GM12801 (cell line): ENCODE results near the gene KANSL1.

Experiments
- TF ChIP-seq, protein P1 (sequence below): IDR thresholded peaks from one replicate; pipeline ENCODE4 v1.5.1; 2011; ENCODE audit warnings: control low read depth; ENCODE audit not compliant: insufficient read length; ENCODE audit errors: extremely low read depth

Gene KANSL1

DNA sequence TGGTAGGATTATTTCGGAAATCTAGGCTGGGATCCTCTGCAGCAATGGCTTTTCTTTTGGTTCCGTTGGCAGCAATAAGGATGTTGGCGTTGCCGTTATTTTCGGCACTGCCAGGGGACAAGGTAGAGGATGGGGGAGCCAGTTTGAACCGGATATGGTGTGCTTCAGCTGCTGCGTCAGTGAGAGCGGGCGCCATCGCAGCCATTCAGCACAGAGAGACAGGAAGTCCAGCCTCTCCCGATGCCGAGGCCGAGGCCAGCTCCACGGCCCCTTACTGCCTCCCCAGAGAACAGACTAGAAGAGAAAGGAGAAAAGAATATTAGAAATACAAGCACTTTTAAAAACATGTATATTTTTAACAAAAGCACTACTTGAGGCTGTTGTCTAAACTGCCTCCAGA lies 21.3 kb downstream of the KANSL1 start:
- TF ChIP-seq, protein P1, sequence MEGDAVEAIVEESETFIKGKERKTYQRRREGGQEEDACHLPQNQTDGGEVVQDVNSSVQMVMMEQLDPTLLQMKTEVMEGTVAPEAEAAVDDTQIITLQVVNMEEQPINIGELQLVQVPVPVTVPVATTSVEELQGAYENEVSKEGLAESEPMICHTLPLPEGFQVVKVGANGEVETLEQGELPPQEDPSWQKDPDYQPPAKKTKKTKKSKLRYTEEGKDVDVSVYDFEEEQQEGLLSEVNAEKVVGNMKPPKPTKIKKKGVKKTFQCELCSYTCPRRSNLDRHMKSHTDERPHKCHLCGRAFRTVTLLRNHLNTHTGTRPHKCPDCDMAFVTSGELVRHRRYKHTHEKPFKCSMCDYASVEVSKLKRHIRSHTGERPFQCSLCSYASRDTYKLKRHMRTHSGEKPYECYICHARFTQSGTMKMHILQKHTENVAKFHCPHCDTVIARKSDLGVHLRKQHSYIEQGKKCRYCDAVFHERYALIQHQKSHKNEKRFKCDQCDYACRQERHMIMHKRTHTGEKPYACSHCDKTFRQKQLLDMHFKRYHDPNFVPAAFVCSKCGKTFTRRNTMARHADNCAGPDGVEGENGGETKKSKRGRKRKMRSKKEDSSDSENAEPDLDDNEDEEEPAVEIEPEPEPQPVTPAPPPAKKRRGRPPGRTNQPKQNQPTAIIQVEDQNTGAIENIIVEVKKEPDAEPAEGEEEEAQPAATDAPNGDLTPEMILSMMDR, result no peak

DNA sequence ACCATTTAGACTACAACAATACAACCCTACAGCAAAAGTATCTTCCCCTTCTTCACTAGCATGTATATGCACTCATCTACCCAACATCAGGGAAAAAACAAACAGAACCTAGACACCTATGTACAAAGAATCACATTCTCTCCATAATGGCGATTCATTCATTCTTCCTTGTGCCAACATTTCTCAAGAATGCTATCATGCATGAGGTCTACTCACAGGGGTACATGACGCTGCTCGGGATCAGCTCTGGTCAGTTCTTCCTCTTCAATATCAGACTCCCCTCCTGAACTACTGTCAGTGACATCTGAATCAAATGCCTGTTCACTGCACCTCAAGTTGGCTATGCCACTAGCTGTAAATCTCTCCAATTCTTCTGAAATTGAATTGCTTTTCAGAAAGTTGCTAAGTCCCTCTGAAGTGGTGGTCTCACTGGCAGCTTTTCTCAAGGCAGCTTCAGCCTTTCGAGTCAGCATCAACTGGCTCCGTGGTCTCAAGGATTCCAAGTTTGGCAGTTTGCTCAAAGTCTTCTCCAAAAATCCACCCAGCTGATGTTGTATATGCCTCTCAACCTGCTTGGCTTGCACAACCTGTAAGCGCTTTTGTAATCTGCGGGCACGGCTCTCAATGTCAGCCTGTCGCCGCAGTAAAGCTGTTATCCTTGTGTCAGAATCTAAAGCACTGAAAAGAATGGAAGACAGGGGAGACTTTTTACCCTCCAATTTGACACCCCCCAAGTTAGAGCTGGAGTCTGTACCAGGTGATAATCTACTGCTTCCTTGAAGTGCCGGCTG lies 22.4 kb downstream of the KANSL1 start:
- TF ChIP-seq, protein P1, result no peak

DNA sequence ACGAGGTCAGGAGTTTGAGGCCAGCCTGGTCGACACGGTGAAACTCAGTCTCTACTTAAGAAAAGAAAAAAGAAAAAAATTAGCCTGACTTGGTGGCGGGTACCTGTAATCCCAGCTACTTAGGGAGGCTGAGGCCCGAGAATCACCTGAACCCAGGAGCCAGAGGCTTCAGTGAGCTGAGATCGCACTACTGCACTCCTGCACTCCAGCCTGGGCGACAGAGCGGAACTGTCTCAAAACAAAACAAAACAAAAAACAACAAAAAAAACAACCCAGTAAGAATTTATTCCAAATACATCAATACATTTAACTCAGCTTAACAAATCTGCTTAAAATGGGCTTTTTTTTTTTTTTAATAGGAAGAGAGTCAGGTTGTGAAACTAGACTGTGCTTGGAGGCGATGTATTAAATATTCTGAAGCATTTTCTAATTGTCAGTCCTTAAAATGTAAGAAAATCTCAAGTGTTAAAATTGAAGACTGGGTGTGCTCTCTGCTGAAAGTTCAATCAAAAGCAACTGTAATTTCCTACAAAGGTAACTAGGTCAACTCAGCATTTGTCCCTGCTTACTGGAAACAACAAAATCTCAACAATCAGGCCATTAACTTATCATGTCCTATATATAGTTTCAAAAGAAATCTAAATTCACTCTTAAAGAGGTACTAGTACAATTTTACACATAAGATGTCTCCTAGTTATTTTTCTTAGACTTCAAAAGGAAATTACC lies 23.2 kb downstream of the KANSL1 start:
- TF ChIP-seq, protein P1, result no peak

DNA sequence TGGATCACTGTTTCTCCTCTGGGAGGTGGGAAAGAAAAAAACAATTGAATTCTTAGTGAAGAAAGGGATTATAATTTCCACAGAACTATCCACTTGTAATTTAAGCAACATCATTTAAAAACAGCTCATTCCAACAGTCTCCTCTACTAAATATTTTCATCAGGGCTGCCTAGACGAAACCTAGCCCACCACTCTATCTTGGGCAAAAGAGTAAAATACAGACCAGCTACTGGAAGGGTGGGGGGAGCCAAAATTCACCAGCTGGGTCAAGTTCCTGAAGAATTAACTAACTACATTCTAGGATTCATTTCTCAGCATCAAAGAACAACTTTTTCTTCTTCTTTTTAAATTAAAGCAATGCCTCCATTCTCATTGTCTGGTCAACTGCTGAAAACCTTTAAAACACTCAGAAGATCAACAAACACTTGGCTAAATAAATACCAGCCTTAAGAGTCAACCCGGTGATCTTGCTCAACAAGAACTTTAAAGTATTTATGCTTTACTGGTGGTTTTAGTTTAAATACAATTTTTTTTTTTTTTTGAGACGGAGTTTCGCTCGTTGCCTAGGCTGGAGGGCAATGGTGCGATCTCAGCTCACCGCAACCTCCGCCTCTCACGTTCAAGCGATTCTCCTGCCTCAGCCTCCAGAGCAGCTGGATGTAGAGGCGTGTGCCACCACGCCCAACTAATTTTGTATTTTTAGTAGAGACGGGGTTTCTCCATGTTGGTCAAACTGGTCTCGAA lies 25.2 kb downstream of the KANSL1 start:
- TF ChIP-seq, protein P1, result no peak

DNA sequence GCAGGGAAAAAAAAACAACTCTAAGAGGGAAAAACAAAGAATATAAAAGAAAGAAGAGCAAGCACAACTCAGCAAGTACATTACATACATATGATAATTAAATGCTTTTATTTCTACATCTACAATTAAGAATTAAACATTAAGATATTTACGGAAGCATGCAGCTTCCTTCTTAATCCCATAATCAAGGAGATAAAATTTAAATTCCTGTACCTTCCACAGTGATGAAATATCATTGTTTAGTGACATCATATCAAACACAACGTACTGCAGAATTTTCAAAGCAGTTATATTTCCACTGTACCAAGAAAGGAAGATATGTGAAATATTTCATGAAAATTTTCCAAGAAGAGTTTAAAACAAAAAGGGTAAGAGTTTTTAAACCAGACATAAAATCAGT lies 26.0 kb downstream of the KANSL1 start:
- TF ChIP-seq, protein P1, result no peak

DNA sequence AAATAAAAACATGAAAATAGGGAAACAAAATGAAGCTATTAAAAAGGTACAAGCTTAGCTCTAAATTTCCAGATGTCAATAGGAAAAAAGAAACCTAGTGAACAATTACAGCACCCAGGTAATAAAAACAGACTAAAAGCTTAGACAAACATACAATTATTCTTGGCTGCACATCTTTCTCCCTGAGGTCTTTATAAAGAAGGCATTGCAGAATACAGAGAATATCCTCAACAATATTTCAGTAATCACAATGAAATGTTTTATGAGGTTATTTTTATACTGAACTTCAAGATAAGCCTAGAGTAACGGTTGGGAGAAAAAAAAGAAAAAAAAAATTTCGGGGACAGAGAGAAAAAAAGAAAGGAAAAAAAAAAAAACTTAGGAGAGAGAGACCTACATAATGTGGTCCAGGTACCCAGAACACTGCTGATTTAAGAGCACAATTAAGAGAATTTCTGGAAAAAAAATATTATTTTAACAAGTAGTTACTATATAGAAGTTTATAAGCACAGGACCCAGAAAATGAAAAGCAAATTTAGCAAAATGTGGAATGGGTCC lies 26.5 kb downstream of the KANSL1 start:
- TF ChIP-seq, protein P1, result no peak

DNA sequence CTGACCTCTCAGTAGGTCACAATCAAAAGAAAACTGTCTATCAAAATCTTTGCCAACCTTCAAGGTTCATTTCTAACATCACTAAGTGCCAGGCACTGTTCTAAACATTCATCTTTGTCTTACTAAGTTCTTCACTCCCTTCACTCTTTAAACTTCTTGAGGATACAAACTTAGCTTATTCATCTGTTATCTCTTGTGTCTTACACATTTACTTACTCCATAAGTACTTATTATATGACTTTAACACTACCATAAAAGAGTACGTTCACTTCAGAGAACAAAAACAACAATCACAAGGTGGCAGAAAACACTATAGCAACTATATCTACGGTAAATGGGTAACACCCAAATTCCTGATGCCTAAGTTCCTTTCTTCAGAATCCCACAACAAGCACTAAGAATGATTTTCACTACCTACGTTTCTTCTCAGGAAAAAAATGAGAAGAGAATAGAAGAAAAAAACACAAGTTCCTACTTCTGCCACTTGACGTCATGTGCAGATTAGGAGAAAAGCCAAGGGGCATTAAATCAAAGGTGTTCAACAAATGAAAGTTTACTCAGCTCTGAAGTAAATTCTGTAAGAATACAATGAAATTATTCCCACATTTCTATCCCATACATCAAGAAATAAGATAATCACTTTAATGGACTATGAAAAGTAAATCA lies 29.2 kb downstream of the KANSL1 start:
- TF ChIP-seq, protein P1, result no peak
